Activated CD4-positive, alpha-beta T cell treated with anti-CD3 and anti-CD28 coated beads, Interleukin-2, amount 10 ng/mL, durations not matched to agents 24 days and 14 days (primary cell): ENCODE data around the gene PTPN6. TPM values are rescaled to one million over a fixed set of nuclear protein-coding genes. Genes with fewer than 3 reads are reported as not detected.

ENCODE experiments used
- DNase-seq: peaks from one replicate; pipeline ENCODE4 v3.0.0; 2022
- H3K27ac Mint-ChIP-seq: one replicate; pipeline ENCODE4 v1.8.0; 2022; ENCODE audit warnings: mild to moderate bottlenecking, mixed read lengths
- H3K27me3 Mint-ChIP-seq: one replicate; pipeline ENCODE4 v1.8.0; 2022; ENCODE audit warnings: mixed read lengths
- H3K36me3 Mint-ChIP-seq: one replicate; pipeline ENCODE4 v1.8.0; 2022; ENCODE audit warnings: low read depth, mild to moderate bottlenecking, mixed read lengths
- H3K4me1 Mint-ChIP-seq: one replicate; pipeline ENCODE4 v1.8.0; 2021; ENCODE audit warnings: mixed read lengths
- H3K4me3 Mint-ChIP-seq: one replicate; pipeline ENCODE4 v1.8.0; 2022; ENCODE audit warnings: mild to moderate bottlenecking, moderate library complexity, mixed read lengths
- H3K9me3 Mint-ChIP-seq: one replicate; pipeline ENCODE4 v1.8.0; 2021; ENCODE audit warnings: mixed read lengths
- intact Hi-C: fragments of 100-400 bp; cut with micrococcal nuclease; formaldehyde crosslinking; loops from one replicate; pipeline ENCODE4 v1.15.1; 2023
- total RNA-seq: library from RNA; stranded (reverse); gene quantifications from 2 replicates; pipeline ENCODE4 v1.2.3, GENCODE V29; 2022

The PTPN6 gene
- total RNA-seq, 1 donor from 2014 or later: 355 TPM

DNA sequence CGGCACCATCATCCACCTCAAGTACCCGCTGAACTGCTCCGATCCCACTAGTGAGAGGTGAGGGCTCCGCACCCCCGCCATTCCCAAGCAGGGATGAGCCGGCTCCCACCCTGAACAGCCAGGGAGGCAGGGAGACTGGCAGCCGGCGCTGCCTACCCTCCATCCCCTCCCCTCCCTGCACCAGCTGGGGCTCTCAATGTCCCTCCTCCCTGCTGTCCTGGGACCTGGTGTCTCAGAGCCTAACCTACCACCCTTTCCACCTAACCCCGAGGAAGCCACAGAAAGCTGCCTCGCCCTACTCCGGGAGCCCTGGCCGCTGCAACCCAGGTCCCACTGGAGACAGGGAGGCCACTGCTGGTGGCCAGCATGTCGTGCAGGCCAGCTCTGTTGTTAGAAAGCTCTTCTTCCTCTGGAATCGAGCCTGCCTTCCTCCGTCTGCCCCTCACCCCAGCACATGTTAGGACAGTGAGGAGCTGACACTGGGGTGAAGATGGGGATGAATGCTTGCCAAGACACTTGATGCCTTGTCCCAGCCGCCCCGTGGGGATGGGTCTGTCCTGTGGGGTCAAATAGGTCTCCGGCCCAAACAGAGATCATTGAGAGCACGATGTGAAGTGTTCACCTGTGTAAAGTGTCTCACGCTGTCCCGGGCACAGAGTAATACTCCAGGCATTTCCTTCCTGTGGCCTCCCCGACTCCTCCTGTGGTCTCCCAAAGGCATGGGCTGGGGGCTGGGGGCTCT lies 1.1 kb downstream of the PTPN6 start:
- H3K36me3 Mint-ChIP-seq: peaks cover 58% of the 10 kb centered on the region

GRCh38 chr12:6952863-6953441 lies 1.8 kb downstream of the PTPN6 start:
- Mint-ChIP-seq H3K36me3 (peaks cover 62% of the 10 kb centered on the region), H3K4me3 (peak overlapping the region; percentile 96), H3K4me1 (peaks cover 69% of the 10 kb centered on the region), H3K27me3 (no peaks in the 10 kb centered on the region), H3K27ac (peak overlapping the region; percentile 96), H3K9me3 (no peaks in the 10 kb centered on the region)
- intact Hi-C loops: loop anchor here (1.0 to 5.0 kb wide), 3 partner anchors 8 to 501 kb away; partner anchors contain the start of genes C12orf57 and TAPBPL
- DNase-seq: peak; percentile 77

More for the DNA sequence above, 1.1 kb downstream of the PTPN6 start:
- peak; percentile 78 for DNase-seq
- H3K9me3 Mint-ChIP-seq: no peaks in the 10 kb centered on the region
- peak overlapping the region; percentile 96 for H3K4me3 Mint-ChIP-seq
- peaks cover 70% of the 10 kb centered on the region for H3K4me1 Mint-ChIP-seq
- H3K27ac Mint-ChIP-seq: peak overlapping the region; percentile 96
- H3K27me3 Mint-ChIP-seq: no peaks in the 10 kb centered on the region
- intact Hi-C loops: loop anchor here (5.0 kb wide), 1 partner anchor 500 kb away; the partner anchor contains the start of gene TAPBPL

DNA sequence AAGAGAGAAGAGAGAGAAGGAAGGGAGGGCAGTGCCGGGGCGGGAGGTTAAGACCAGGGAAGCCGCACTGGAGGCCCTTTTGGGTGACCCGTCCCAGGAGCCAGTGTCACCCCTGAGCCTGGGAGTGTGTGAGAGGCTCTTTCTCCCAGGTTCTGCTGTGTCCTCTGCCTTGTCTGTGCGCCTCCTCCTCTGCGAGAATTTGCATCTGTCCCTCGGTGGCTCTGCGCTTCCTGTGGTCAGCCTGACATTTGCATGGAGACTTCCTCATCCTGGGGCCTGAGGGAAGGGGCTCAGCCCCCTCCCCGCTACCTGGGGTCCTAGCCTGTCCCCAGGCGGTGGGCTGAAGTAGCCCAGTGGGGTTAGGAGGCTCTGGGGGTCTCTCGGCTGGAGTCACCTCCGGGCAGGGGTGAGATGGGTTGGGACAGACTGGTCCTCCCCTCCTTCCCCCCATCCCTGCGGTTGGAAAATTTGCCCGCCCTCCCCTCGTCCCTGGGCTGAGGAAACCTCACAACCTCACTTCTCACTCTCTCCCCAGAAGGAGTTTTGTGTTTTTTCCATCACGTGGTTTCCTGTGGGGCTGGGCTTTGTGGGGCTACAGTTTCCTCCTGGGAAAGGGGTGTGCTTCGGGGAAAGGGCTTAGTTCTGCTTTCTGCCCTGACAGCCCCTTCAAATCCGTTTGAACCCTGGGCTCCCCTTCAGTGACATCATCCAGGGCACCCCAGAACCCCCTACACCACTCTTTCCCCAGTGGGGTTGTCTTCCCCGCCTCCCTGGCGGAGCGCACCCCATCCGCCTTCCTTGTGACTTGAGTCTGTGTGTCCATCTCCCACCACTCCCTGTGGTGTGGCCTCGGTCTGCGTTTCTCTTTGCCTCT lies 2.5 kb downstream of the PTPN6 start:
- H3K27me3 Mint-ChIP-seq: no peaks in the 10 kb centered on the region
- intact Hi-C loops: loop anchor here (1.0 to 5.0 kb wide), 3 partner anchors 8 to 501 kb away; partner anchors contain the start of genes C12orf57 and TAPBPL

DNA sequence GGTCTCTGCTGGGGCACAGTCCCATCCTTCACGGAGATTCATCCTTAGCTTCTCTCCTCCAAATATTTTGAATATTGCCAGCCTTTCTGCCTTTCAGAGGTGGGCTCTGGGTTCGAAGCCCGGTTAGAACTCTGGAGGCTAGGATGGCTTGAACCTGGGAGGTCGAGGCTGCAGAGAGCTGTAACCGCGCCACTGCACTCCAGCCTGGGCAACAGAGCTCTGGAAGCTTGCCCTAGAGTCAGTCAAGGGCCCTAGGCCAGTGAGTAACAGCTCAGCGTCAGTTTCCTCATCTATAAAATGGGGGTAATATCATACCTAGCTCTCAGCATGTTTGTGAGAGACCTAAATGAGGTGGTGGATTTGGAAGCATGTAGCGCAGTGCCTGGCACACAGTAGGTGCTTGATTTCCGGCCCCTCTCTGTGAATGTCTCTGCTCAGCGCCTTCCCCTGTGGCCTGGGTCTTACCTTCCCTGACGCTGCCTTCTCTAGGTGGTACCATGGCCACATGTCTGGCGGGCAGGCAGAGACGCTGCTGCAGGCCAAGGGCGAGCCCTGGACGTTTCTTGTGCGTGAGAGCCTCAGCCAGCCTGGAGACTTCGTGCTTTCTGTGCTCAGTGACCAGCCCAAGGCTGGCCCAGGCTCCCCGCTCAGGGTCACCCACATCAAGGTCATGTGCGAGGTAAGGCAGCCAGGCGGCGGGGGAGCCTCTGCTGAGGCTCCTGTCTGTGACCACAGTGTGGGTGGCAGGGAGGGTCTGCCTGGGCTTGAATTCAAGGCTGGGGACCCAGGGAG lies 3.4 kb downstream of the PTPN6 start:
- no peaks in the 10 kb centered on the region for H3K27me3 Mint-ChIP-seq
- DNase-seq: no peak
- peaks cover 72% of the 10 kb centered on the region for H3K4me1 Mint-ChIP-seq
- peak overlapping the region; percentile 96 for H3K4me3 Mint-ChIP-seq
- intact Hi-C loops: loop anchor here (5.0 kb wide), 1 partner anchor 502 kb away; the partner anchor contains the start of gene TAPBPL
- H3K9me3 Mint-ChIP-seq: no peaks in the 10 kb centered on the region
- peaks cover 73% of the 10 kb centered on the region for H3K36me3 Mint-ChIP-seq
- peak overlapping the region; percentile 96 for H3K27ac Mint-ChIP-seq

More for the DNA sequence above, 2.5 kb downstream of the PTPN6 start:
- H3K27ac Mint-ChIP-seq: peak overlapping the region; percentile 96
- H3K4me3 Mint-ChIP-seq: peak overlapping the region; percentile 96
- no peaks in the 10 kb centered on the region for H3K9me3 Mint-ChIP-seq
- peaks cover 71% of the 10 kb centered on the region for H3K4me1 Mint-ChIP-seq
- peaks cover 70% of the 10 kb centered on the region for H3K36me3 Mint-ChIP-seq
- peak; percentile 96 for DNase-seq

GRCh38 chr12:6955108-6956020 lies 4.2 kb downstream of the PTPN6 start:
- Mint-ChIP-seq H3K36me3 (peaks cover 77% of the 10 kb centered on the region), H3K9me3 (no peaks in the 10 kb centered on the region), H3K27me3 (no peaks in the 10 kb centered on the region), H3K27ac (peak overlapping the region; percentile 96), H3K4me1 (peaks cover 66% of the 10 kb centered on the region), H3K4me3 (peak overlapping the region; percentile 96)
- intact Hi-C loops: no loop called here
- no peak for DNase-seq

DNA sequence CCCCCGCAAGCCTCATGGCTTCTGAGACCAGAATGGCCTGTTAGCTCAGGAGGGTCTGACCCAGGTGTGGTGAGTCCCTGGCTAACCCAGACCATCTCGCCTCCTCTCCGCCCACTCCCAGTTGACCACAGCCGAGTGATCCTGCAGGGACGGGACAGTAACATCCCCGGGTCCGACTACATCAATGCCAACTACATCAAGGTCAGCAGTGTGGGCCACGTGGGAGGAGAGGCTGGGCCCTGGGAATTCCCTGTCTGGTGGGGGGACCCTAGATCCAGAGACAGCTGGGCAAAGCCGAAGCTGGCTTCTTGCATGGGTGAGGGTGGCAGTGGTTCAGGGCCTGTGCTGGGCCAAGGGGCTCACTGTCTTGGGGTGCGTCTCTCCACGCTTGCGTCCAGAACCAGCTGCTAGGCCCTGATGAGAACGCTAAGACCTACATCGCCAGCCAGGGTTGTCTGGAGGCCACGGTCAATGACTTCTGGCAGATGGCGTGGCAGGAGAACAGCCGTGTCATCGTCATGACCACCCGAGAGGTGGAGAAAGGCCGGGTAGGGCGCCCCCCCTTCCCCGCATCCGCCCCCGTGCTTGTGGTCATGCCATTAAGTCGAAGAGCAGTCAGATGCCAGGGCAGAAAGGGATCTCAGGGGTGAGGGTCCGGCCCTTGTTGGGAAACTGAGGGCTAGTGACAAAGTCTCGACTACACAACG lies 5.0 kb downstream of the PTPN6 start:
- intact Hi-C loops: no loop called here
- H3K27me3 Mint-ChIP-seq: no peaks in the 10 kb centered on the region
- H3K9me3 Mint-ChIP-seq: no peaks in the 10 kb centered on the region
- H3K4me1 Mint-ChIP-seq: peaks cover 68% of the 10 kb centered on the region
- peaks cover 86% of the 10 kb centered on the region for H3K36me3 Mint-ChIP-seq
- DNase-seq: no peak
- H3K4me3 Mint-ChIP-seq: peak overlapping the region; percentile 65
- peak overlapping the region; percentile 77 for H3K27ac Mint-ChIP-seq

DNA sequence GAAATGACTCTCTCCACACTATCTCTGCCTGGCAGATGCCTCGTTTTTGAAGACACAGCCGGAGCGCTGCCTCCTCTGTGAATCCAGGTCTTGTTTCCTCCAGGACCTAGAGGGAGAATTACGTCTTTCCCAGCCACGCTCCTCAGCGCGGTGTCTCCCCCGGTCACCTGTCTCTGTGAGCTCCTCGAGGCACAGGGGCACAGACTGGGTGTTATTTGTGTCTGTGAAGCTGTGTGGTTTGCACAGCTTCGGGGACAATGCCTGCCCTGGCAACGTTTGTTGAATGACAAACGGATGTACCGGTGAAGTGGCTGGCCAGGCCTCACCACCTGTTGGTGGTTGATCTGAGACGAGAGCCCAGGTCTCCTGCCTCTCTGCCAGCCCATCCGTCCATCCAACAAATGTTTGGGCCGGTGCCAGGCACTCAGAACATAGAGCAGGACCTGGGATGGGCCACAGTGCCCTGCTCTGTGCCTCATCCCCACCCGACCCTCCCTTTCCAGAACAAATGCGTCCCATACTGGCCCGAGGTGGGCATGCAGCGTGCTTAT lies 6.1 kb downstream of the PTPN6 start:
- Mint-ChIP-seq H3K36me3 (peaks cover 86% of the 10 kb centered on the region), H3K27ac (peak overlapping the region; percentile 77), H3K27me3 (no peaks in the 10 kb centered on the region), H3K9me3 (no peaks in the 10 kb centered on the region), H3K4me3 (peak overlapping the region; percentile 90), H3K4me1 (peaks cover 76% of the 10 kb centered on the region)
- intact Hi-C loops: no loop called here
- DNase-seq: no peak

DNA sequence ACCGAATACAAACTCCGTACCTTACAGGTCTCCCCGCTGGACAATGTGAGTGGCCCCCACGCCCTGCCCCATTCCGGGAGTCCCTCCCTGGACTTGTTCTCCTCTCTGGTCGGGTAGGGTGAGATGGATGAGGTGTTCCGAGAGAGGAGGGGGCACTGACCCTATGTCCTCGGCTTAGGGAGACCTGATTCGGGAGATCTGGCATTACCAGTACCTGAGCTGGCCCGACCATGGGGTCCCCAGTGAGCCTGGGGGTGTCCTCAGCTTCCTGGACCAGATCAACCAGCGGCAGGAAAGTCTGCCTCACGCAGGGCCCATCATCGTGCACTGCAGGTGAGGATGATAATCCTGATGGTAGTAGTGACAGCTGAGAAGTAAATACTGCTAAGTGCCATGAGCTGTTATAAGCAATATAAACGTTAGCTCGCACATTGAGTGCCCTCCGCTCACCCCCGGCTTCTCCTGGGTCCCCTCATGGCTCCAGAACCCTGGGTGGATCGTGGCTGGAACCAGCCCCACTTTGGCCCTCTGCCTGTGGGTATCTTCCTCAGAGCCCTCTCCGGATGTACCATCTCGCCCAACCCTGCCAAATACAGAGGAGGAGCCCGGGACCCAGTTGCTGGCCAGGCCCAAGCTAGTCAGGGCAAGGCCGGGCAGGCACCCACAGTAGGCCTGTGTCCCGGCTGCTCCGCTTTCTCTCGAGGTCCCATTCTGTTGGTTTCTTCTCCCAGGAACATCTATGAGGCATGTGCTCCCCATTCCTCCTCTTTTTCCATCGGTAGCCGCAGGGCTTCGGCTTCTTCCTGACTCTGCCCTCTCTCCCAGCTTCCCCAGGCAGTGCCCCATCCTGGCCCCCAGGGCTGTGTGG lies 6.8 kb downstream of the PTPN6 start:
- Mint-ChIP-seq H3K36me3 (peaks cover 80% of the 10 kb centered on the region), H3K4me3 (peak overlapping the region; percentile 90), H3K27me3 (no peaks in the 10 kb centered on the region), H3K27ac (peak overlapping the region; percentile 98), H3K4me1 (peaks cover 79% of the 10 kb centered on the region), H3K9me3 (no peaks in the 10 kb centered on the region)
- intact Hi-C loops: no loop called here
- DNase-seq: no peak

- Mint-ChIP-seq H3K4me3 (peak overlapping the region; percentile 90), H3K27ac (peak overlapping the region; percentile 98), H3K36me3 (peaks cover 74% of the 10 kb centered on the region), H3K27me3 (no peaks in the 10 kb centered on the region), H3K9me3 (no peaks in the 10 kb centered on the region), H3K4me1 (peaks cover 76% of the 10 kb centered on the region)
- no peak for DNase-seq
- intact Hi-C loops: no loop called here
Observed at GRCh38 chr12:6958609-6959057, 7.5 kb downstream of the PTPN6 start.

DNA sequence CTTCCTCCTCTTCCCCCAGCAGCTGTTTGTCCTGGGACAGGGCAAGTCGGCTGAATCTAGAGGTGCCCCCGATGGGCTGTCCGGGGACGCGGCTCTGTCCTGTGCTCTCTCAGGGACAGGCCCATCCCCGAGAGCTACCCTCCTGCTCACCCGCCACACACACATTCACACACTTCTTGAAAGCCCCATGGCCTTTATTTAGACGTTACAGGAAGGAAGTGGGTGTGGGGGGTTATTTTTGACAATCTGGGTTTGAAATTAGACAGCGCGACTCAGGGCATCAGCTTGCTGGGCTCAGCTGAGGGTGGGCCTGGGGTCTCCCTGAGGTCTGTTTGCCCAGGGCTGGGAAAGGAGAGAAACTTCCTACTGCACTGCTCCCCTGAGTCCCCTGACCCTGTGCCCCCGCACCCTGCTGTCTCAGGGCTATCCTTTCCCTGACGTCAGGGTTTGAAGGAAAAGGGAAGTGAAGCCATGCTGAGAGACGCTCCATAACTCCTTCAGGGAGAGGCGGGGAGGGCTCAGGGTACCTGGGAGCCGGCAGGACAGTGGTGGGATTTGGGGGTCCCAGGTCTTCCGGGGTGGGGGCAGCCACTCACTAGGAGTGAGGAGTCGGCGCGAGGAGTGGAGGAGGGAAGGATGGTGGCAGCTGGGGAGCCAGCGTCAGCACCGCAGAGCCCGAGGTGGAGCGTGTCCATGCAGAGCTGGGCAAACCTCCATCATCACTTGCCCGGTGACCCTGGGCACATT lies 8.1 kb downstream of the PTPN6 start:
- intact Hi-C loops: no loop called here
- Mint-ChIP-seq H3K4me1 (peaks cover 70% of the 10 kb centered on the region), H3K27ac (peak overlapping the region; percentile 98), H3K27me3 (no peaks in the 10 kb centered on the region), H3K4me3 (peak overlapping the region; percentile 90), H3K9me3 (no peaks in the 10 kb centered on the region), H3K36me3 (peaks cover 70% of the 10 kb centered on the region)
- peak; percentile 92 for DNase-seq
